ENCODE results near the gene EGFL8.

DNA sequence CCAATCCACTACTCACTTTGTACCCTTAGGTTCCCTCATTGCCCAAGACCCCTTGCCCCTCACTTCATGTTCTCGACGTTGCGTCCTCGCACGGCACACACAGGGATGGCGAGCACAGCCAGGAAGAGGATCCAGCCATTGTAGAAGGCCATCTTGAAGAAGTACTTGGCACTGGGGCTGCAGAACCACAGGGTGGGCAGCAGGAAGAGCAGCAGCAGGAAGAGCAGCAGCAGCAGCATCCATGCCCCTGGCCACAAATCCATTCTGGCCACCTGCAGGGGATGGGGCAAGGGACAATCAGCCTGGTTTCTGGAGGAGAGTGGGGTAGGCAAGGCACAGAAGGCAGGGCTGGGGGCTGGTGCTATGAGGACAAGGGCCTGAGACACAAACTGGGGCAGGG is 6.8 kb downstream of the EGFL8 start:
- no peak for TF ChIP-seq POLR2A (IDR thresholded peaks at IDR 0.05)
- TF ChIP-seq POLR2AphosphoS5 (IDR thresholded peaks at IDR 0.05): no peak
- TF ChIP-seq, protein P1, sequence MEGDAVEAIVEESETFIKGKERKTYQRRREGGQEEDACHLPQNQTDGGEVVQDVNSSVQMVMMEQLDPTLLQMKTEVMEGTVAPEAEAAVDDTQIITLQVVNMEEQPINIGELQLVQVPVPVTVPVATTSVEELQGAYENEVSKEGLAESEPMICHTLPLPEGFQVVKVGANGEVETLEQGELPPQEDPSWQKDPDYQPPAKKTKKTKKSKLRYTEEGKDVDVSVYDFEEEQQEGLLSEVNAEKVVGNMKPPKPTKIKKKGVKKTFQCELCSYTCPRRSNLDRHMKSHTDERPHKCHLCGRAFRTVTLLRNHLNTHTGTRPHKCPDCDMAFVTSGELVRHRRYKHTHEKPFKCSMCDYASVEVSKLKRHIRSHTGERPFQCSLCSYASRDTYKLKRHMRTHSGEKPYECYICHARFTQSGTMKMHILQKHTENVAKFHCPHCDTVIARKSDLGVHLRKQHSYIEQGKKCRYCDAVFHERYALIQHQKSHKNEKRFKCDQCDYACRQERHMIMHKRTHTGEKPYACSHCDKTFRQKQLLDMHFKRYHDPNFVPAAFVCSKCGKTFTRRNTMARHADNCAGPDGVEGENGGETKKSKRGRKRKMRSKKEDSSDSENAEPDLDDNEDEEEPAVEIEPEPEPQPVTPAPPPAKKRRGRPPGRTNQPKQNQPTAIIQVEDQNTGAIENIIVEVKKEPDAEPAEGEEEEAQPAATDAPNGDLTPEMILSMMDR (IDR thresholded peaks at IDR 0.05): no peak
- no peak for TF ChIP-seq EP300 (IDR thresholded peaks at IDR 0.05; ENCODE audit: low read depth)
